NCI-H526 (cell line): Measurements from ENCODE around the gene STEAP3.
"Not testable (repeated sequence)": the region's sequence is repeated elsewhere in the genome, so short reads cannot be mapped to it uniquely, and the experiment has no call there.

ENCODE experiments used
- DNase-seq, 2 experiments: peaks; one replicate each; lab custom pipeline; 2025; lab: John Stamatoyannopoulos, UW

STEAP3 gene

DNA sequence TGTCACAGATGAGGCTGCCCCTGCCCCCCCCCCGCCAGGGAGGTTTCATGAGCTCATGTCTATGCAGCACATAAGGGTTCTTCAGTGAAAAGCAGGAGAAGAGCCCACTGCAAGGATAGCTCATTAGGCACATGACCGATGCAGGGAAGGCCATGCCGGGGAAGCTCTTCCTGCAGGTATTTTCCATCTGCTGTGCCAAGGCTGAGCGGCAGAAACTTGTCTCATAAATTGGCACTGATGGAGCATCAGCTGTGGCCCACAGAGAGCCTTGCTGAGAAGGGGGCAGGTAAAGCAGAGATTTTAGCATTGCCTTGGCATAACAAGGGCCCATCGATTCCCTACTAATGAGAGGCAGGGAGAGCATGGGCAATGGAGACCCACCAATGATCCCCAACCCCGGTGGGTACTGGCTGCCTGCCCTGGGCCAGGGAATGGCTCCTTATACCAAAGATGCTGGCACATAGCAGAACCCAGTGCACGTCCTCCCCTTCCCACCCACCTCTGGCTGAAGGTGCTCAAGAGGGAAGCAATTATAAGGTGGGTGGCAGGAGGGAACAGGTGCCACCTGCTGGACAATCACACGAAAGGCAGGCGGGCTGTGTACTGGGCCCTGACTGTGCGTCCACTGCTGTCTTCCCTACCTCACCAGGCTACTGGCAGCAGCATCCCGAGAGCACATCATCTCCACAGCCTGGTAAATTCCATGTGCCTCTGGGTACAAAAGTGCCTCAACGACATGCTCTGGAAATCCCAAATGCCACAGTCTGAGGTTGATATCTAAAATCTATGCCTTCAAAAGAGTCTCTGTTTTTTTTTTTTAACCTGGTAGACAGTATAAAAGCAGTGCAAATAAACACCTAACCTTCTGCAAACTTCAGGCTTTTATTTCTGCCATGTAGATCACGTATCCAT is 41.4 kb downstream of the STEAP3 start:
- DNase-seq: peak; percentile 15 to 84

DNA sequence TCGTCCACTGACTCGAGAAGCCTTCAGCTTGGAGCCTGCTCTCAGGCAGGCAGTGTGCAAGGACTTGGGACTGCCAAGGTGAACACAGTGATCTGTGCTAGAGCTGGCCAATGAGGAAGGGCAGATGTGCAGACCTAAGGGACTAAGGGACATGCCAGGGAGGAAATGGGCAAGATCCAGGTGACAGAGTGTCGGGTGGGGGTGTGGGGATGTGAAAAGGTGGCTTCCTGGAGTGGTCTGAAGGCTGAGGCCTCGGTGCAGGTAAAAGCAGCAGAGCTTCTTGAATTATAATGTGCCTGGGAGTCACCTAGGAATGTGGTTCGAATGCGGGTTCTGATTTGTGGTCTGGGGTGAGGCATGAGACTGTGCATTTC is 42.0 kb downstream of the STEAP3 start:
- DNase-seq: no peak

DNA sequence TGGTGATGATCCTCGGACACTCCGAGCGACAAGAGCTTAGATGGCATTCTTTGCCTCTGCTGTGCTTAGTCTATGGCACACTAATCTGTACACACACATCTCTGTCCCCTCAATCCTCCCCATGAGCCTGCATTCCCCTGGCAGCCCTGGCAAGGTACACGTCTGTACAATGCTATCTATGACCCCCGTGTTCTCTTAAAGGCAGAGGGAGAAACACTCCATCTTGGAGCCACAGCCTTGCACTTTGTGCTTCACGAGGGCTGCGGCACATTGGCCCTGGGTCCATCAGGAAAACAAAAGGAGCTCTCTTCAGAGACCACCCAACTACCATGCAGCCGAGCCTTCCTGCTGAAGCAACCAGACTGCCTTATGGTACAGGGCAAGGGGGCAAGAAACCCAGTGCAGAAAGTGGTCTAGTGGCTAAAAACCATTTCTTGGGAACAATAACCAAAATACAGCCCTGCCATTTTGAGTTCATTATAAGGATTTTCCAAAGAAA is 42.5 kb downstream of the STEAP3 start:
- no peak for DNase-seq

DNA sequence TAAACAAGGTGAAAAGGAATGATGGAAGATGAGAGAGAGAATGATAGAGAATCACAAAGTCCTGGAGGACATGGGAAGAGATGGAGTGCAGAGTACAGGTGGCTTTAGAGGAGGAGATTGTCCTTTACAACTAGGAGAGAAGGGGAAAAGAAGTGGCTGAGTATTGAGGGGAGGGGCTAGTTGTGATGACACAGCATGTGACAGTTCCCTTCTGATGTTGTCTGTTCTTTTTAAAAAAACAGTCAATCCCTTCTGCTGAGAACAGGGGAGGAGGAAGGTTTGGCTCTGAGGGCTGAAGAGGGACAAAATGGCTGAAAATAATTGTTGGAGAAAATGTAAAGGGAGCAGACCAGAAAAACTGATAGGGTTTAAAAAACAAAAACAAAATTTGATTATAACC is 44.0 kb downstream of the STEAP3 start:
- no peak for DNase-seq

DNA sequence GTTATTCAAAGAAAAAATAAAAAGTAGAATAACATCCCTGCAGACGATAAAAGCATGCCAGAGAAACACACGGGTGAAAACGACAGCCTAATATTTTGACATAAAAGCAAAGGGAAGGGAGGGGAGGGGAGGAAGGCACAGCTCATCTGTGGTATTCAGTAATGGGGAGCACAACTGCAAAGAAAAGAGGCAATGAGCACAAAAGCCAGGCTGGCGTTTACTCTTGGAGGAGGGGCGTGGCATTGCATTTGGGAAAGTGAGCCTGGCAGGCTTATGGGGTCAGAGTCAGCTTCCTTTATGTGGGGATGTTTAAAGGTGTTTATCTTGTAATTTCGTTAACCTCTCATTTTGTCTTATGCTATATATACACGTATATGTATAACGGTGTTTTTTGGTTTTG is 53.2 kb downstream of the STEAP3 start:
- no peak for DNase-seq

DNA sequence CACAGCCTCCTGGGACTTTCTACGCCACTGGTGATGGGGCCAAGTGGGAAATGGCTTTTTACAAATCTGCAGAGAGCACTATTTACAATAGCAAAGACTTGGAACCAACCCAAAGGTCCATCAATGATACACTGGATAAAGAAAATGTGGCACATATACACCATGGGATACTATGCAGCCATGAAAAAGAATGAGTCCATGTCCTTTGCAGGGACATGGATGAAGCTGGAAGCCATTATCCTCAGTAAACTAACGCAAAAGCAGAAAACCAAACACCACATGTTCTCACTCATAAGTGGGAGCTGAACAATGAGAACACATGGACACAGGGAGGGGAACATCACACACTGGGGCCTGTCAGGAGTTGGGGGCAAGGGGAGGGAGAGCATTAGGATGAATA is 54.8 kb downstream of the STEAP3 start:
- DNase-seq: not testable (repeated sequence)

DNA sequence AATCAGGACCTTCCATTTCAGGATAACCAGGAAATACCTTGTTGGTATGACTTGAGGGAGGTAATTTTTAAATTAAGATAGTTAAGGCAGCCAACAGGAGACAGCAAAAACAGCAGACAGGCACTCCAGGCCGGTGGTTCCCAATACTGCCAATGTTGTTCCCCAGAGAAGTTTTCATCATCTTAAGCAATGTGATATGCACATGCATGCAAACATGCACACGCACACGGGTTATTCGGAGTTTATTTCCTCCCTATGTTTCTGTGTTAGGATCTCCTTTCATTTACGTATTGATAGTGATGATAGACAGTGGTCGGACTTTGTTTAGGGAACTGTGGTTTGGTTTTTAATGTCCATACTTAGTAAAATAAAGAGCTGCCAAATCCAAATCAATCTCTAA is 55.3 kb downstream of the STEAP3 start:
- DNase-seq: no peak

DNA sequence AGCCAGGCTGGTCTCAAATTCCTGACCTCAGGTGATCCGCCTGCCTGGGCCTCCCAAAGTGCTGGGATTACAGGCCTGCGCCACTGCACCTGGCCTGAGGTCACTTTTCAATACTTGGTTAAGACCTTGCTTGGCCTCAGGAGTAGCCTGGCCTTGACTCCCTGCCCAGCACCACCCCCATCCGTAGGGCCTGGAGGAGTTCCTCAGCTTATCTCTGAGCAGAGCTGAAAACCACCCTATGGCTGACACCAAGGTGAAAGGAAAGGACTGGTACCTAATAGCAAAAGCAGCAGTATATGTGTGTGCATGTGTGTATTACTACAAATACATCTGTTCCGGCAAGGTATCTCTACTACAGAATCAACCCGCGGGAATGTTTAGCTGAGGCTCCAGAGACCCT is 56.0 kb downstream of the STEAP3 start:
- no peak for DNase-seq

DNA sequence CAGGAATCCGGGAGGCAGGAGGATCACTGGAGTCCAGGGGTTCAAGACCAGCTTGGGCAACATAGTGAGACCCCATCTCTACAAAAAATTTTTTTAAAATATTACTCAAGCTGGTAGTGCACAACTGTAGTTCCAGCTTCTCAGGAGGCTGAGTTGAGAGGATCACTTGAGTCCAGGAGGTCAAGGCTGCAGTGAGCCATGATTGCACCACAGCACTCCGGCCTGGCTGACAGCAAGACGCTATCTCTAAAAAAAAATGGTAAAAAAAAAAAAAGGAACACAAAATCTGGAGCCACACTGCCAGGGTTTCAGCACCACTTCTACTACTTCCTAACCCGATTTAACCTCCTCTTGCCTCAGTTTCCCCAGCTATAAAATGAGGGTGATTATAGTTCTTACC is 57.0 kb downstream of the STEAP3 start:
- no peak for DNase-seq

DNA sequence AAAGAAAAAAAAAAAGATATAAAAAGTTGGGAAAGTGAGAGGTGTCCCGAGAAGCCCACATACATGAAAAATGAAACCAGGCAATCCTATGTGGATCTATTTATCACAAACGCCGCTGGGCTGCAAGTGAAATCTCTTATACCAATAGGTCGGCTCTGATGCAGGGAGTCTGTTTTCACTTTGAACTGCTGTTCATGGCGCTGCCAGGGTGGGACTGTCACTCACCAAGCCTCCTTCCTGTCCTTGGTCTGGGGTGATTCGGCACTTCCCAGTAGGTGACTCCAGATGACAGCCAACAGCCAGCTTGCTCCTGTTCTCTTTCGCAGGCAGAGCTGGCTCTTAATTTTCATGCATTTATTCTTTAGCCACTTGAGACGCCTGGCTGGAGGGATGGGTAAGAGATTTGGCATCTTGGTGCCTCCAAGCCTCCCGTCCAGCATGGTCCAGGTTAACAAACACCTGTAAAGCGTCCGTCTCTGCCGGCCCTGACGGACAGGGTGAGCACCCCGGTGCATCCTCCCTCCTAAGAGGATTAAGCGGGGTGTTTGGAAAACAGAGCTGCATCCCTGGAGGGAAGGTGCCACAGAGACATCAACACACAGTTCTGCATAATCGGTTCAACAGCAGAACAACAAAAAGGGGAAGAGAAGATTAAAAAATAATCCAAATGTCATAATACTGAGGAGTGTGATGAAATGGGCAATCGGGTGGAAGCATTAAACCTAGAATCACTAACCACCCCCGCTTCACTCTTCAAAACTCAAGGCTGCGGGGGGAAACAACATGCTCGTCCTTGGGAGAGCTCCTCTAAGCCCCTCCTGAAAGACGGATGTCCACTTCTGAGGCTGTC is 58.7 kb downstream of the STEAP3 start:
- DNase-seq: no peak

DNA sequence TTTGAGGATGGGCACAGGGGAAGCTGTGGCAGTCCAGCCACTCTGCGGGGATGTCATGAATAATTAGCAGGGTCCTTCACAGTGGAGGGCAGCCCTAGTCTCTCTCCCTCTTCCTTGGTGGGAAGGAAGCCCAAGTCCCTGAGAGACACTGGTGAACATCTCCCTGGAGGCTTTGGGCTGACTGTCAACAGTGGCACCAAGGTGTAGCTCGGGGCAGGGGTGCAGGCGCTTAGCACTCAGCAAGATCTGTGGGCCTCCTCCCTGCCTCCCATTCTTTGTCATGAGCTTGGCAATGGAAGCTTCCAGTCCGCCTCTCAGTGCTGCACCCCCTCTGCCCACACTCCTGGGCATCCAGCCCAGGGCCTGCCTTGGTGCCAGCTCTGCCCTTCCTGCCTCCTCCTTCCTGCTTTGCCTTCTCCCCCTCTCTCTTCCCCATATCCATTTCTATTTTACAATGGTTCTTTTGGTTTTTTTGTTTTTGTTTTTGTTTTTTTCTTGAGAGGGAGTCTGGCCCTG is 59.4 kb downstream of the STEAP3 start:
- DNase-seq: no peak

DNA sequence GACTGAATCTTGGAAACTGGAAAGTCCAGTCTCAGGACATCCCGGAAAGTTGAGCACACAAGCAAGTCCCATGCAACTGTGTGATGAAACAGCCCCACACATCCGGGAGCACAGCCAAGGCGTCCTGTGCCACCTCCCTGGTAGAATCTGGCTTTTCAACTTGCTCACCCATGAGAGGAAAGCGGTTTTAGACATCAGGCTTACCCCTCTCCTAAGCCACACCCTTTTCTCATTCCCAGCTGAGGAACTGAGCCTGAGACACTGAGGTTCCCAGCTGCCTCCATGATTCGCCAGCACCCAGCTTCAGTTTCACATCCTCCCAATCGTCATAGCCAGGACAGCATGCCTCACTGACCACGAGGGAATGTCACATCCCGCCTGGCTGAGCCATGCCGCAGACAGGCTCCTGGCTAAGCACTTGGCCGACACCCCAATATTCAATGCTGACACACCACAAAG is 60.3 kb downstream of the STEAP3 start:
- no peak for DNase-seq

DNA sequence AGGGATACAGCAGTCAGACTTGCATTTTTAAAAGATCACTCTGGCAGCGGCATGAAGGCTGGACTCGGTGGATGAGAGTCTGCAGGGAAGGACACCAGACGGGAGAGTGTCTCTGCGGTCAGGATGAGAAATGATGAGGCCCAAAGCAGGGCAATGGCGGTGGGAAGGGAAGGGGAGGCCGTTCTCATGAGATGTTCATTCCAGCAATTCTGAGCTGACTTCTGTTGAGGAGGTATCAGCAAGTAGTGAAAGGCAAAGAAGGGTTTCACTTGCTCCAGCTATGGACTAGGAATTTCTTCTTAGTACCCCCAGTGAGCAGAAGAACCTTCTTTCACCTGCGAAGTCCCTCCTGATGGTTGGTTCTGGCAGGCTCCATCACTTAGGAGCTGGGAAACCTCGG is 63.0 kb downstream of the STEAP3 start:
- DNase-seq: no peak

DNA sequence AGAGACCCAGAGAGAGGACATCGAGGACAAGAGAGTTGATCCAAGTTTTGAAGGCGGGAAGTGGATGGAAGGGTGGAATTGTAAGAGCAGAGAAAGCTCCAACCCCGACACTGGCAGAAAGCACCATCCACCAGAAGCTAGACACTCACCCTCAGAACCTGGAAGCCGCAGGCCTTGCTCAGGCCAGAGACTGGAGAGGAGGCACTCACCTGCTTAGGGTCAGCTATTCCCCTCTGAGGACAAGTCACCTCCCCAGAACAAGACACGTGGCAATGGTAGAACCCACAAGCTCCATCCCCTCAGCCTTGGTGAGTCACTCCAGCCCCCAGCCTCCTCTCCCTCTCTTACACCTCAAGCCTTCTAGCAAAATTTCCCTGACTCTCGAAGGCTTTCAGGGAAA is 64.9 kb downstream of the STEAP3 start:
- no peak for DNase-seq

DNA sequence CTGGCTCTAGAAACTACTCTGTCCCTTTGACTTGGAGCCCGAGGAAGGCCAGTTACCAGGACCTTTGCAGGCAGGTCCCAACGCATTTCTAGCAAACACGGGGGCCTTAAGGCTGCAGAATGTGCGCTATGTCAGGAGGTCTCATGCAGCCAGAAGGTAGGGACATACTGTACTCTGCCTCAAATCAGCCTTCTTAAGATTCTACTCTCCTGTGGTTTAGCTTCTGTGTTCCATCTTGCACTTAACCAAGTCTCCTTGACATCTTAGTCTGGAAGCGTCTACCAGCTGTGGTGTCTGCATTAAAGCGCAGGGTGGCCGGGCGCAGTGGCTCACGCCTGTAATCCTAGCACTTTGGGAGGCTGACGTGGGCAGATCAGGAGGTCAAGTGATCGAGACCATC is 65.5 kb downstream of the STEAP3 start:
- DNase-seq: no peak

DNA sequence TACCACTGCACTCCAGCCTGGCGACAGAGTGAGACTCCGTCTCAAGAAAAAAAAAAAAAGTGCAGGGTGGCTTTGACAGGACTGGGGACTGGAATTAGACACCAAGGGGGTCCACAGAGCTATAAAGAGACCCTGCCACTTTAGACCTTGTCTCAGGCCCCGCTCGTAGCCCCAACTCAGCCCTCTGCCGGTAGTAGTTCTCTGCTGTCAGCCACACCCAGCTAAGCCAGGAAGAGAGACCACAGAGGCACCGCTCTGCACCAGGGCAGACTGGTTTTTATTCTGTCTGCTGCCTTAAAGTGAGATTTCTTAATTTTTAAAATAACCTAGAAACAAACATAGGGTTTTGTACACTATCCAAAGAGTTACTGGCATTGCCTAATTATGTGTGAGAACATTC is 66.0 kb downstream of the STEAP3 start:
- DNase-seq: no peak

DNA sequence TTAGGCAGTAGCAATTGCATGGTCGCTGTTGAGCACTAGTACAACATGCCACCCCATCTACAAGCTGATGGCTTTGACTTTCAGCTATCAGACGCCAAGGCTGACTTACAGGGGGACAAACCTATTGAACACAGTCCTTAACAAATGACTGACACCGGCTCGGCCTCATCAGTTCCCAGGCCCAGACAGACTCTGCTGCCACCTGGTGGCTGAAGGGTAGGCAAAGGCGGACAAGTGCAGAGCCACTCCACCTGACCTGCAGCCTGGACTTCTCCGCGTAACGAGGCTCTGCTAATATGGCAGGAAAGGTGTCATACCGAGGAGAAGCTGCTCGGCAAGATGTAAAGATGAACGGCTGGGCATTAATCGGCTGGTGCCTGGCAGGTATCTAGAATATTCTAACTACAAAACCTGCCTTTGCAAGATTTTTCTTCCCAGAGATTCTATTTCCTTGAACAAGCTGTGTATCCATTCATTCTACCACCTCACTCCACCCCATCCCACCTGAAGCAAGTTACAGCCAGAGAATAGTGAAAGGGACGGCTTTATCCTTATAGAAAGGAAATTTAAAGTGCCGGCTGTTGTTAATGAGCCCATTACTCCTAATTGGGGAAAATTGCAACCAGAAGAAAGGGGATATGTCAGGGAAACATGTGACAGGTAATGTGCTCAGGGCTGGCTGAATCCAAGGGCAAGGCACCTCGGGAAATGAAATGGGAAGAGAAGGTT is 67.4 kb downstream of the STEAP3 start:
- DNase-seq: peak; percentile 81 to 95

DNA sequence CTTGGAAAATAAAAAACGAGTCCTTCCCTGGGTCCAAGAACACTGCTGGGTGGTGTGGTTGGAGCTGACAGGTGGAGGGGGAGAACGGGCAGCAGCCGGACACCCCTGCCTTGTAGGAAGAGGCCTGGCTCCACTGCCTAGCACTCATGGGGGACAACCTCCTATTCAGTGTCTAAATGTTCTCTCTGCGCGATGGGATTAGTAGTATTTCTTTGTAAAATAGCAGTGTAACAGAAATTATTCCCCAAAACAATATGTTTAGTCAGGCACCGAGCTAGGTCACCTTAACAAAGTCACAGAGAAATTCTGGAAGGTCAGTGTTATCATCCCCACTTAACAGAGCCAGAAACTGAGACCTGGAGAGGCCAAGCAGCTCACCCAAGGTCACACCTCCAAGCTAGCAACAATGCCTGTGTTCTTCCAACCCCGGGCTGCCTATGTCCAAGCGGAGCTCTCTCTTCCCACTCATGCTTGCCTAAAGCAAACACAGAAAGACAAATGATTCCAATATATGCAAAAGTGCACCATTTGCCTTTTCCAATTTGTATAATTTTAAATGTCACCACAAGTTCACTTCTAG is 68.0 kb downstream of the STEAP3 start:
- peak; percentile 95 for DNase-seq

DNA sequence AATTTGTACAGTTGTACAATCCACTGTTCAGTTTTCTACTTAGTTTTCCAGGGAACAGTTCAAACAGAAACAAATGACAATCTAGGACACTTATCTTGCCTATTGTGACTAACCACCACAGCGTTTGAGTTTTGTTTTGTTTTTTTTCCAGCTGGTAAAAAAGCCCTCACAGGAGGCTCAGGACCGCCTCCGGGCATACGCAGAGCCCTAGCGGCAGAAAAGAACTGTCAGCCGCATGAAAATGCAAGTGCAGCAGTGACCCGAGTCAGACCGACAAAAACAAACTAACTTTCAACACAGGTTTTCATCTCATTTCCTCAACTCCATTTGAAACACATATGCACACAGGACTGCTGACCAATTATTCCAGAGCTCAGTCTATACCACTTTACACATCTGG is 68.6 kb downstream of the STEAP3 start:
- peak; percentile 89 to 93 for DNase-seq

DNA sequence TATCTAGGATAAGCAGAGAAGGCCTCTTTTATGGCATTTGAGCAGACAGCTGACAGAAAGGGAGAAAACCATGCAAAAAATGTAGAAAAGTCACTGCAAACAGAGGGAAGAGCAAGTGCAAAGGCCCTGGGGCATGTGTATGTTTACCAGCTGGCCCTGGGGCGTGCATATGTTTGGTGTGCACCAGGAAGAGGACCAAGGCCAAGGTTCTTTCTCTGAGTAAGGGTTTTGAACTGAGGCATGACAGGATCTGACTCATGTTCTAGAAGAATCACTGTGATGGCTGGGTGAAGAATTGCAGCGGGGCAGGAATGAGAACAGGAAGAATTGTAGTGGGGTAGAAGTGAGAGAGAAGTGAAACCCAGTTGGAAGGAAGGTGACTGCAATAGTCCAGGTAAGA is 69.6 kb downstream of the STEAP3 start:
- DNase-seq: no peak

DNA sequence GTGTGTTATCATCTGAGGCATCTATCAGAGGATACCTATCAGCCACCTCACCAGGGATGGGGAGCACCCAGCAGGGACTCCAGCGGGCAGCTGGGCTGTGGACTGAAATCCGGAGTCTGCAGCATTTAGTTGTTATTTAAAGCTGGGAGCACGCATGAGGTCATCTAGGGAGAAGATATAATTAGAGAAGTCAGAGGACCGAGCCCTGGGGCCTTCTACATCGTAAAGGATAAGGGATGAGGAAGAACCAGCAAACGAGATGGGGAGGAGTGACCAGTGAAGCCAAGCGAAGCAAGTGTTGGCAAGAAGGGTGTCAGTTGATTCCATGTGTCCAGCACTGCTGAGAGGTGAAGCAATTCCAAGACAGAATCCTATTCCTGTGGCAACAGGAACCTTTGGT is 70.3 kb downstream of the STEAP3 start:
- no peak for DNase-seq

DNA sequence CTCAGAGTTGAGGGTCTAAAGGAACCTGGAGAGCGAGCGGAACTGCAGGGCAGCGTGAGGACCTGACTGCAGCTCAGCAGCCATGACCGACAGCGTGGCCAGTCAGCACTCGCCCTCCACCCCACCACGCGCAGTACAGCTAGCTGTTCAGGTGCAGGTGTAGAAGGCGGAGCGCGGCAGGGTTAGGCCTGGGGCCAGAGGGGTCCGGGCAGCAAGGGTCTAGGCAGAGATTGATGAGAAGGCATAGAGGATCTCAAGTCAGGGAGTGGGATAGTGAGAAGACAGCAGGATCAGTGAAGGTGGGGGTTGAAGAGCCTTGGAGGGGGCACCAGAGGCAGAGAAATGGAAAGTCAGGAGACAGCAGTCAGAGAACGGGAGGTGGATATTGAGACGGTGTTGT is 71.0 kb downstream of the STEAP3 start:
- DNase-seq: no peak
